Transverse colon (tissue), 4 donors: ENCODE measurements around the gene PDE1C. TPM values are rescaled to one million over a fixed set of nuclear protein-coding genes. Genes with fewer than 3 reads are reported as not detected.

Experiments used
- DNase-seq: peaks from one replicate; pipeline ENCODE4 v3.0.0-alpha.2; 2019
- H3K27ac ChIP-seq, 4 donors: fragments of 200-600 bp; sonication (generic); 2 replicates each; pipeline ENCODE4 v1.5.1; 2016 to 2018; ENCODE audit warnings: inconsistent platforms in 4 of 4
- H3K27me3 ChIP-seq: fragments of 200-600 bp; sonication (generic); 2 replicates; pipeline ENCODE4 v1.5.1; 2017; ENCODE audit warnings: inconsistent platforms
- H3K36me3 ChIP-seq, 4 donors: fragments of 200-600 bp; sonication (generic); 2 replicates each; pipeline ENCODE4 v1.5.1; 2017 to 2019; ENCODE audit warnings: inconsistent platforms in 4 of 4
- H3K4me1 ChIP-seq, 4 donors: fragments of 200-600 bp; sonication (generic); 2 replicates each; pipeline ENCODE4 v1.5.1; 2017 to 2020; ENCODE audit warnings: inconsistent platforms in 4 of 4
- H3K4me3 ChIP-seq, 4 donors: fragments of 200-600 bp; sonication (generic); 1 replicate in 1 of 4; 2 replicates in 3 of 4; pipeline versions ENCODE4 v1.5.1 to v1.6.1; 2017 to 2019; ENCODE audit warnings: inconsistent platforms in 4 of 4
- H3K9me3 ChIP-seq, 2 donors: fragments of 200-600 bp; sonication (generic); 2 replicates each; pipeline ENCODE4 v1.5.1; 2017 to 2019; ENCODE audit warnings: inconsistent platforms in 2 of 2
- EP300 ChIP-seq: sonication (generic); formaldehyde crosslinking; IDR thresholded peaks from one replicate; pipeline ENCODE4 v1.6.1; 2017; ENCODE audit warnings: antibody characterized with exemption, low read depth
- POLR2A ChIP-seq: fragments of 450-650 bp; IDR thresholded peaks from one replicate; pipeline ENCODE4 v1.6.1; 2016; ENCODE audit warnings: antibody characterized with exemption, mild to moderate bottlenecking, moderate library complexity
- POLR2AphosphoS5 ChIP-seq, 3 donors: sonication (generic); formaldehyde crosslinking; IDR thresholded peaks; one replicate each; pipeline ENCODE4 v1.6.1; 2016; ENCODE audit warnings: antibody characterized with exemption in 3 of 3
- WGBS, 2 donors: methylation state at CpG; one replicate each; pipeline ENCODE4 v1.1.5; 2018; ENCODE audit warnings: low coverage in 1 of 2; 5-methylcytosine and 5-hydroxymethylcytosine counted together
- in situ Hi-C, 4 donors: fragments of 200-750 bp; cut with MboI; loops; one replicate each; pipeline versions ENCODE4 v1.15.0 to v1.15.1; 2017; ENCODE audit warnings: low sequenced_read_pairs in 3 of 4, low pct_ligation_motif_present in 1 of 4, low pct_unique_long_range_greater_than_20kb in 1 of 4
- intact Hi-C: fragments of 100-400 bp; cut with DNase I; formaldehyde crosslinking; loops from one replicate; pipeline ENCODE4 v1.15.1; 2023; ENCODE audit warnings: low total_unique reads
- total RNA-seq, 4 donors: library from RNA; depleted of rRNA; stranded (reverse); fragments of >200 nt; gene quantifications; one replicate each; pipeline ENCODE4 v1.1.0, GENCODE V29; 2016
- TF ChIP-seq, protein P1 (sequence below), 5 experiments: fragments of 200-600 bp in 3 of 5; fragments of 450-650 bp in 2 of 5; sonication (generic) in 3 of 5; IDR thresholded peaks; 1 replicate in 2 of 5; 2 replicates in 3 of 5; pipeline ENCODE4 v1.5.1; 2016 to 2017; ENCODE audit warnings: antibody characterized with exemption in 5 of 5, inconsistent platforms in 3 of 5, mild to moderate bottlenecking in 2 of 5, moderate library complexity in 1 of 5

The PDE1C gene
- total RNA-seq, 4 donors from 2014 or later = 1.5 to 8.4 (median 2.9) TPM

DNA sequence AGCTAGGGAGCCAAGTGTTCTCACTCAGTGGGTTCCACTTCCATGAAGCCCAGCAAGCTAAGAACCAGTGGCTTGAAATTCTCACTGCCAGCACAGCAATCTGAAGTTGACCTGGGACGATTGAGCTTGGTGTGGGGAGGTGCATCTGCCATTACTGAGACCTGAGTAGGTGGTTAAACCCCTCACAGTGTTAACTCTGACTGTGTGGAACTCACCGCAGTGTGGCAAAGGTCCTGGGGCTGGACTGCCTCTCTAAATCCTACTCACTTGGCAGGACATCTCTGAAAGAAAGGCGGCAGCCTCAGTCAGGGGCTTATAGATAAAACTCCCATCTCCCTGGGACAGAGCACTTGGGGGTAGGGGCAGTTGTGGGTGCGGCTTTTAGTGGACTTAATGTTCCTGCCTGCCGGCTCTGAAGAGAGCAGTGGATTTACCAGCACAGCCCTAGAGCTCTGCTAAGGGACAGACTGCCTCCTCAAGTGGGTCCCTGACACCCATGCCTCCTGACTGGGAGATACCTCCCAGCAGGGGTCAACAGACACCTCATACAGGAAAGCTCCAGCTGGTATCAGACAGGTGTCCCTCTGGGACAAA is 143.1 kb downstream of the PDE1C start:
- 79% methylated on average over 5 of the region's 5 CpGs; no CpG with 5 or more reads in 1 of the 2 donors for WGBS, 2 donors
- in situ Hi-C loops (no loop called here), intact Hi-C loops (no loop called here)
- no peaks in the 10 kb centered on the region for H3K9me3 ChIP-seq
- no peaks in the 10 kb centered on the region for H3K27me3 ChIP-seq
- no peak for DNase-seq
- no peaks in the 10 kb centered on the region for H3K36me3 ChIP-seq
- no peak overlapping the region for H3K27ac ChIP-seq
- H3K4me3 ChIP-seq = no peak overlapping the region
- TF ChIP-seq, protein P1, sequence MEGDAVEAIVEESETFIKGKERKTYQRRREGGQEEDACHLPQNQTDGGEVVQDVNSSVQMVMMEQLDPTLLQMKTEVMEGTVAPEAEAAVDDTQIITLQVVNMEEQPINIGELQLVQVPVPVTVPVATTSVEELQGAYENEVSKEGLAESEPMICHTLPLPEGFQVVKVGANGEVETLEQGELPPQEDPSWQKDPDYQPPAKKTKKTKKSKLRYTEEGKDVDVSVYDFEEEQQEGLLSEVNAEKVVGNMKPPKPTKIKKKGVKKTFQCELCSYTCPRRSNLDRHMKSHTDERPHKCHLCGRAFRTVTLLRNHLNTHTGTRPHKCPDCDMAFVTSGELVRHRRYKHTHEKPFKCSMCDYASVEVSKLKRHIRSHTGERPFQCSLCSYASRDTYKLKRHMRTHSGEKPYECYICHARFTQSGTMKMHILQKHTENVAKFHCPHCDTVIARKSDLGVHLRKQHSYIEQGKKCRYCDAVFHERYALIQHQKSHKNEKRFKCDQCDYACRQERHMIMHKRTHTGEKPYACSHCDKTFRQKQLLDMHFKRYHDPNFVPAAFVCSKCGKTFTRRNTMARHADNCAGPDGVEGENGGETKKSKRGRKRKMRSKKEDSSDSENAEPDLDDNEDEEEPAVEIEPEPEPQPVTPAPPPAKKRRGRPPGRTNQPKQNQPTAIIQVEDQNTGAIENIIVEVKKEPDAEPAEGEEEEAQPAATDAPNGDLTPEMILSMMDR (IDR thresholded peaks at IDR 0.05) = no peak
- TF ChIP-seq POLR2AphosphoS5 (IDR thresholded peaks at IDR 0.05) (no peak), POLR2A (no peak), EP300 (no peak)
- no peaks in the 10 kb centered on the region for H3K4me1 ChIP-seq

- Histone ChIP-seq H3K4me3 (no peak overlapping the region), H3K27ac (no peak overlapping the region), H3K9me3 (no peaks in the 10 kb centered on the region), H3K27me3 (no peaks in the 10 kb centered on the region), H3K4me1 (no peaks in the 10 kb centered on the region), H3K36me3 (no peaks in the 10 kb centered on the region)
- TF ChIP-seq EP300 (no peak), POLR2AphosphoS5 (IDR thresholded peaks at IDR 0.05) (no peak), POLR2A (no peak)
- TF ChIP-seq, protein P1 (IDR thresholded peaks at IDR 0.05) = no peak
- intact Hi-C loops (no loop called here), in situ Hi-C loops (no loop called here)
- DNase-seq = no peak
- 73 to 80% methylated on average over 3 to 6 of the region's 6 CpGs for WGBS, 2 donors
Observed at GRCh38 chr7:31925753-31926454, 144.3 kb downstream of the PDE1C start.

DNA sequence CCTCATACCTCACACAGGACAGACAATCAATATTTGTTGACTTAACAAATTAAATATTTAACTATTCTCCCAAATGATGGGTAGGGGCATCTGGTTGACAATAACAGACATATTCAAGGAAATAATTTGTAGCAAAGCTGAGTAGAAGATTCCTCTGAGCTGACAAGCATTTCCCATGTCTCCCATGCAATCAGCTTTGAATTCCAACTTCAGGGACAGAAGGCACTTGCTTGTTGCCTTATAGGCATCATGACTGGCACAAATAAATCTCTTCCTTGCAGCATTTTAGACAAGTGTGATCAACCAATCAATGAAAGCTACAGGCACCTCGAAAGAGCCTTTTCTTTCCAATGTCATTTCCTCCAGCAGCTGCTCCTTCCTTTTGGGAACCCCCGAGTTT is 146.0 kb downstream of the PDE1C start:
- in situ Hi-C loops (no loop called here), intact Hi-C loops (no loop called here)
- Histone ChIP-seq H3K4me3 (no peak overlapping the region), H3K9me3 (no peaks in the 10 kb centered on the region), H3K36me3 (no peaks in the 10 kb centered on the region), H3K27ac (no peak overlapping the region), H3K4me1 (no peaks in the 10 kb centered on the region), H3K27me3 (no peaks in the 10 kb centered on the region)
- TF ChIP-seq POLR2A = no peak
- no peak for TF ChIP-seq EP300
- no peak for TF ChIP-seq POLR2AphosphoS5 (IDR thresholded peaks at IDR 0.05)
- TF ChIP-seq, protein P1 (IDR thresholded peaks at IDR 0.05) = no peak
- WGBS, 2 donors = 67% methylated on average over 2 of the region's 2 CpGs; no CpG with 5 or more reads in 1 of the 2 donors
- no peak for DNase-seq

GRCh38 chr7:31922848-31923247 is 147.4 kb downstream of the PDE1C start:
- Histone ChIP-seq H3K36me3 (no peaks in the 10 kb centered on the region), H3K4me3 (no peak overlapping the region), H3K27ac (no peak overlapping the region), H3K9me3 (no peaks in the 10 kb centered on the region), H3K27me3 (no peaks in the 10 kb centered on the region), H3K4me1 (no peaks in the 10 kb centered on the region)
- DNase-seq = no peak
- intact Hi-C loops (no loop called here), in situ Hi-C loops (no loop called here)
- TF ChIP-seq POLR2A (no peak), POLR2AphosphoS5 (IDR thresholded peaks at IDR 0.05) (no peak)
- TF ChIP-seq, protein P1 (IDR thresholded peaks at IDR 0.05) = no peak
- 60 to 84% methylated on average over 1 to 2 of the region's 2 CpGs for WGBS, 2 donors
